Fibroblast of lung (primary cell): ENCODE data around the gene OR10R2. TPM values are rescaled to one million over a fixed set of nuclear protein-coding genes. Genes with fewer than 3 reads are reported as not detected.

Experiments
- DNase-seq, 2 donors: peaks; one replicate each; pipeline versions ENCODE4 v3.0.0 to v3.0.0-alpha.2; 2010; ENCODE audit warnings: low read depth in 2 of 2
- H2AFZ ChIP-seq: 2 replicates; pipeline ENCODE4 v1.5.1; 2012; ENCODE audit warnings: low read length, control low read depth, inconsistent platforms
- H3K27ac ChIP-seq: 2 replicates; pipeline ENCODE4 v1.5.1; 2011; ENCODE audit warnings: low read length, control low read depth; ENCODE audit not compliant: insufficient read depth
- H3K27me3 ChIP-seq: 2 replicates; pipeline ENCODE4 v1.5.1; 2011; ENCODE audit warnings: mild to moderate bottlenecking, low read length; ENCODE audit not compliant: control insufficient read depth, insufficient read depth
- H3K36me3 ChIP-seq: 2 replicates; pipeline ENCODE4 v1.5.1; 2011; ENCODE audit warnings: low read length; ENCODE audit not compliant: control insufficient read depth, insufficient read depth
- H3K4me1 ChIP-seq: 2 replicates; pipeline ENCODE4 v1.5.1; 2011; ENCODE audit warnings: low read length; ENCODE audit not compliant: control insufficient read depth, insufficient read depth; ENCODE audit errors: extremely low read depth
- H3K4me2 ChIP-seq: 2 replicates; pipeline ENCODE4 v1.5.1; 2011; ENCODE audit warnings: low read length, control low read depth; ENCODE audit not compliant: insufficient read depth; ENCODE audit errors: extremely low read depth
- H3K4me3 ChIP-seq, 4 experiments: fragments of 200-600 bp in 1 of 4; sonication (generic) in 1 of 4; replicated peaks in 1 of 4; 2 replicates each; pipeline ENCODE4 v1.5.1; 2011 to 2016; ENCODE audit warnings: low read length in 4 of 4, low read depth in 3 of 4, mild to moderate bottlenecking in 3 of 4, control low read depth in 2 of 4, inconsistent platforms in 1 of 4, mixed read lengths in 1 of 4; ENCODE audit not compliant: insufficient read depth in 1 of 4; ENCODE audit errors: control extremely low read depth in 1 of 4
- H3K79me2 ChIP-seq: 2 replicates; pipeline ENCODE4 v1.5.1; 2012; ENCODE audit warnings: mild to moderate bottlenecking, low read length, inconsistent platforms; ENCODE audit not compliant: control insufficient read depth, insufficient read depth
- H3K9ac ChIP-seq: 2 replicates; pipeline ENCODE4 v1.5.1; 2011; ENCODE audit warnings: mild to moderate bottlenecking, low read length, control low read depth; ENCODE audit not compliant: insufficient read depth
- H3K9me3 ChIP-seq: 2 replicates; pipeline ENCODE4 v1.5.1; 2012; ENCODE audit warnings: low read depth, low read length; ENCODE audit not compliant: control insufficient read depth, insufficient read depth
- H4K20me1 ChIP-seq: 2 replicates; pipeline ENCODE4 v1.5.1; 2011; ENCODE audit warnings: low read length; ENCODE audit not compliant: control insufficient read depth, insufficient read depth; ENCODE audit errors: extremely low read depth
- EZH2 ChIP-seq: IDR thresholded peaks from 2 replicates; pipeline ENCODE4 v1.5.1; 2012; ENCODE audit warnings: low read length, control low read depth, mild to moderate bottlenecking; ENCODE audit errors: missing control alignments
- polyA plus RNA-seq, 2 donors: library from polyadenylated mRNA; depleted of rRNA in 1 of 2; stranded (reverse) in 1 of 2; unstranded in 1 of 2; fragments of >200 nt; gene quantifications; 2 replicates each; pipeline ENCODE4 v1.2.1, GENCODE V29; 2011 to 2012; ENCODE audit warnings: missing spikeins in 1 of 2
- total RNA-seq: library from RNA; depleted of rRNA; stranded (reverse); fragments of >200 nt; gene quantifications from 2 replicates; pipeline ENCODE4 v1.2.1, GENCODE V29; 2014
- TF ChIP-seq, protein P1 (sequence below), 2 donors: IDR thresholded peaks in 1 of 2; conservative IDR thresholded peaks in 1 of 2; 1 replicate in 1 of 2; 2 replicates in 1 of 2; pipeline ENCODE4 v1.5.1; 2011 to 2012; ENCODE audit warnings: low read length in 2 of 2, control low read depth in 1 of 2, inconsistent platforms in 1 of 2, low read depth in 1 of 2, mild to moderate bottlenecking in 1 of 2

Gene OR10R2
- total and polyA plus RNA-seq, 2 donors (not counting 1 experiment from before 2014, with no cell fraction given), result not detected

DNA sequence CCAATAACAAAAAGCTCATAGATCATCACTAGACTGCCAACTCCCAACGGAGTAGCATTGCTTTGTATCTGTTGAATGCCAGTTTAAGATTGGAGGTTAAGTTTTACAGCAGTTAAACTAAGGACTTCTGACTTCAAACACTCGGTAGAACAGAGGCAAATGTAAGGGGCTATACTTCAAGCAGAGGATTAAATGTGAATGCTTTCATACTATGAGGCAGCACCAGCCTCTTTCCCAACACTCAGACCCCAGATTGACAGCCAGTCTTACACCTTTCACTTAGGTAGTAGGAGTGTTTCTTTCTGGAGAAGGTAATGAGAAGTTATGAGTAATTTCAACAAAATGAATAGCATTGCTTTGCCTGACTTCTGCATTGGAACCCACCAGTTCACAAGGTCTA lies 22.8 kb downstream of the OR10R2 start:
- H3K4me2 ChIP-seq, result no peak overlapping the region
- no peaks in the 10 kb centered on the region for H4K20me1 ChIP-seq
- no peaks in the 10 kb centered on the region for H3K36me3 ChIP-seq
- no peak for DNase-seq
- H3K79me2 ChIP-seq, result no peaks in the 10 kb centered on the region
- no peak overlapping the region for H3K27ac ChIP-seq
- H3K4me1 ChIP-seq, result no peaks in the 10 kb centered on the region
- TF ChIP-seq, protein P1, sequence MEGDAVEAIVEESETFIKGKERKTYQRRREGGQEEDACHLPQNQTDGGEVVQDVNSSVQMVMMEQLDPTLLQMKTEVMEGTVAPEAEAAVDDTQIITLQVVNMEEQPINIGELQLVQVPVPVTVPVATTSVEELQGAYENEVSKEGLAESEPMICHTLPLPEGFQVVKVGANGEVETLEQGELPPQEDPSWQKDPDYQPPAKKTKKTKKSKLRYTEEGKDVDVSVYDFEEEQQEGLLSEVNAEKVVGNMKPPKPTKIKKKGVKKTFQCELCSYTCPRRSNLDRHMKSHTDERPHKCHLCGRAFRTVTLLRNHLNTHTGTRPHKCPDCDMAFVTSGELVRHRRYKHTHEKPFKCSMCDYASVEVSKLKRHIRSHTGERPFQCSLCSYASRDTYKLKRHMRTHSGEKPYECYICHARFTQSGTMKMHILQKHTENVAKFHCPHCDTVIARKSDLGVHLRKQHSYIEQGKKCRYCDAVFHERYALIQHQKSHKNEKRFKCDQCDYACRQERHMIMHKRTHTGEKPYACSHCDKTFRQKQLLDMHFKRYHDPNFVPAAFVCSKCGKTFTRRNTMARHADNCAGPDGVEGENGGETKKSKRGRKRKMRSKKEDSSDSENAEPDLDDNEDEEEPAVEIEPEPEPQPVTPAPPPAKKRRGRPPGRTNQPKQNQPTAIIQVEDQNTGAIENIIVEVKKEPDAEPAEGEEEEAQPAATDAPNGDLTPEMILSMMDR (conservative IDR thresholded peaks at IDR 0.05 in 1 of 2, IDR thresholded peaks at IDR 0.05 in 1 of 2; ENCODE audit: low read depth in 1 of 2, low read length in 2 of 2), result no peak
- no peak for TF ChIP-seq EZH2
- H3K9ac ChIP-seq, result no peak overlapping the region
- no peak overlapping the region for H2AFZ ChIP-seq
- H3K4me3 ChIP-seq, result no peak overlapping the region
- no peaks in the 10 kb centered on the region for H3K9me3 ChIP-seq
- no peaks in the 10 kb centered on the region for H3K27me3 ChIP-seq

DNA sequence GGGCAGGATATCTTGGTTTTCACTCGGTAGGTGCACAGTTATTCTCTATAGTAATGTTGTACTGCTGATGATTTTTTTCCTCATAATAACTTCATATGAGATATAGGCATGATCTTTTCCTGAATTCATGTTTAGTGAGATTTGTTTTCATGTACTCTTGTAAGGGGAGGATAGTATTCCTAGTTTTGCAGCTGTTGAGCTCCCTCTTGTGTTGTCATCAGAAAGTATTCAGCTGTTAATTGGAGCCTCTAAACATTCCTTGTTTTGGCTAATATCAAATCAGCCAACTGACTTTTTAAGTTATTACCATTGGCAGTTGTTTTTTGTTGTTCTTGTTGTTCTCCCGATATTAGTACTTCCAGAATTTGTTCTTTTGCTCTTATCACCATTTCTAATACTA lies 24.4 kb downstream of the OR10R2 start:
- Histone ChIP-seq H3K4me1 (no peaks in the 10 kb centered on the region), H3K79me2 (no peaks in the 10 kb centered on the region), H4K20me1 (no peaks in the 10 kb centered on the region), H3K9ac (no peak overlapping the region), H3K36me3 (no peaks in the 10 kb centered on the region), H3K27me3 (no peaks in the 10 kb centered on the region), H2AFZ (no peak overlapping the region), H3K4me2 (no peak overlapping the region), H3K4me3 (no peak overlapping the region), H3K27ac (no peak overlapping the region), H3K9me3 (no peaks in the 10 kb centered on the region)
- TF ChIP-seq, protein P1 (conservative IDR thresholded peaks at IDR 0.05 in 1 of 2, IDR thresholded peaks at IDR 0.05 in 1 of 2; ENCODE audit: low read depth in 1 of 2, low read length in 2 of 2), result no peak
- DNase-seq, result no peak

DNA sequence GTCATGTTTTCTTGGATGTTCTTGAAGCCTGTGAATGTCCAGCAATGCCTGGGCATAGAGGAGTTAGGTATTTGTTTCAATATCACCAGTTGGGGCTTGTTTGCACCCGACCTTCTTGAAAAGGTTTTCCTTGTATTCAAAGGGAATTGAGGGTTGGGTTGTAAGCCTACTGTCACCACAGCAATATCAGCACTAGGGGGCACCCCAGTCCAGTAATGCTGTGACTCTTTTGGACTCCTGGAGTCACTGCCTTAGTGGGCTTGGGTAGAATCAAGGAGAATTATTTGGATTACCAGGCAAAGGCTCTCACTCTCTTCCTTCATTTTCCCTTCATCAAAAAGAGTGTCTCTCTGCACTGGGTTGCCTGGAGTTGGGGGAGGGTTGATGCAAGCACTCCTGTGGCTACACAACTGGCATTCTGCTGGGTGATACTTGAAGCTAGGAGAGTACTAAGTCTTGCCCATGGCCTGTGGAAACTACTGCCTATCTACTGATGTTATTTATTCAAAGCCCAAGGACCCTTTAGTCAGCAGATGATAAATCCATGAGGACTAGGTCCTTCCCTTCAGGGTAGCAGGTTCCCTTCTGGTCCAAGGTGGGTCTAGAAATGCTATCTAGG lies 34.5 kb downstream of the OR10R2 start:
- no peaks in the 10 kb centered on the region for H3K9me3 ChIP-seq
- no peak for DNase-seq
- H3K4me2 ChIP-seq, result no peak overlapping the region
- H3K79me2 ChIP-seq, result no peaks in the 10 kb centered on the region
- H3K9ac ChIP-seq, result no peak overlapping the region
- no peak overlapping the region for H3K27ac ChIP-seq
- H3K4me1 ChIP-seq, result no peaks in the 10 kb centered on the region
- no peaks in the 10 kb centered on the region for H3K27me3 ChIP-seq
- no peak overlapping the region for H3K4me3 ChIP-seq
- H4K20me1 ChIP-seq, result no peaks in the 10 kb centered on the region
- no peak for TF ChIP-seq EZH2
- TF ChIP-seq, protein P1 (conservative IDR thresholded peaks at IDR 0.05 in 1 of 2, IDR thresholded peaks at IDR 0.05 in 1 of 2; ENCODE audit: low read depth in 1 of 2, low read length in 2 of 2), result peak in 1 of 2 donors; percentile 15
- H3K36me3 ChIP-seq, result no peaks in the 10 kb centered on the region
- no peak overlapping the region for H2AFZ ChIP-seq
